ENCODE data around the gene PRKCZ.

Gene PRKCZ

GRCh38 chr1:2190491-2190976 lies 140.3 kb downstream of the PRKCZ start:
- Histone ChIP-seq H3K27me3 (ENCODE audit: control insufficient read depth in 1 of 2, insufficient read depth in 2 of 2, low read length in 2 of 2) (no peaks in the 10 kb centered on the region), H3K9ac (ENCODE audit: low read length in 2 of 2) (peak overlapping the region; percentile 84 to 91), H3K9me3 (ENCODE audit: control insufficient read depth in 2 of 2, low read length in 2 of 2) (no peaks in the 10 kb centered on the region), H3K4me1 (ENCODE audit: control insufficient read depth, insufficient read depth, low read length) (peaks cover 53% of the 10 kb centered on the region), H3K27ac (ENCODE audit: low read length) (peak overlapping the region; percentile 99), H3K36me3 (ENCODE audit: control insufficient read depth in 2 of 2, insufficient read depth in 2 of 2, low read length in 2 of 2) (no peaks in the 10 kb centered on the region), H3K4me3 (ENCODE audit: low read length in 2 of 2) (peak overlapping the region; percentile 73 to 84)

GRCh38 chr1:2192031-2192995 lies 142.1 kb downstream of the PRKCZ start:
- H3K9ac ChIP-seq (ENCODE audit: low read length in 2 of 2): peak overlapping the region; percentile 58 to 74
- peak overlapping the region; percentile 43 to 64 for H3K4me3 ChIP-seq (ENCODE audit: low read length in 2 of 2)
- peak overlapping the region; percentile 99 for H3K27ac ChIP-seq (ENCODE audit: low read length)
- no peaks in the 10 kb centered on the region for H3K27me3 ChIP-seq (ENCODE audit: control insufficient read depth in 1 of 2, insufficient read depth in 2 of 2, low read length in 2 of 2)
- H3K9me3 ChIP-seq (ENCODE audit: control insufficient read depth in 2 of 2, low read length in 2 of 2): no peaks in the 10 kb centered on the region
- H3K36me3 ChIP-seq (ENCODE audit: control insufficient read depth in 2 of 2, insufficient read depth in 2 of 2, low read length in 2 of 2): no peaks in the 10 kb centered on the region
- peaks cover 59% of the 10 kb centered on the region for H3K4me1 ChIP-seq (ENCODE audit: control insufficient read depth, insufficient read depth, low read length)

- Histone ChIP-seq H3K36me3 (ENCODE audit: control insufficient read depth in 2 of 2, insufficient read depth in 2 of 2, low read length in 2 of 2) (no peaks in the 10 kb centered on the region), H3K9me3 (ENCODE audit: control insufficient read depth in 2 of 2, low read length in 2 of 2) (no peaks in the 10 kb centered on the region), H3K27ac (ENCODE audit: low read length) (peak overlapping the region; percentile 99), H3K9ac (ENCODE audit: low read length in 2 of 2) (peak overlapping the region; percentile 57 to 60), H3K4me3 (ENCODE audit: low read length in 2 of 2) (peak overlapping the region; percentile 49 to 68), H3K4me1 (ENCODE audit: control insufficient read depth, insufficient read depth, low read length) (peaks cover 69% of the 10 kb centered on the region), H3K27me3 (ENCODE audit: control insufficient read depth in 1 of 2, insufficient read depth in 2 of 2, low read length in 2 of 2) (no peaks in the 10 kb centered on the region)
Measured at GRCh38 chr1:2193514-2194281, 143.5 kb downstream of the PRKCZ start.

GRCh38 chr1:2194319-2194897 lies 144.2 kb downstream of the PRKCZ start, which contains the start of gene FAAP20:
FAAP20 (minus strand) TSS chr1:2194772; CDS start chr1:2194749, 23 bp downstream.
- Histone ChIP-seq H3K27ac (ENCODE audit: low read length) (peak within 1 kb of the TSS; percentile 99), H3K4me1 (ENCODE audit: control insufficient read depth, insufficient read depth, low read length) (peaks cover 71% of the 10 kb centered on the region), H3K27me3 (ENCODE audit: control insufficient read depth in 1 of 2, insufficient read depth in 2 of 2, low read length in 2 of 2) (no peaks in the 10 kb centered on the region), H3K9me3 (ENCODE audit: control insufficient read depth in 2 of 2, low read length in 2 of 2) (no peaks in the 10 kb centered on the region), H3K4me3 (ENCODE audit: low read length in 2 of 2) (peak within 1 kb of the TSS; percentile 66 to 78), H3K36me3 (ENCODE audit: control insufficient read depth in 2 of 2, insufficient read depth in 2 of 2, low read length in 2 of 2) (no peaks in the 10 kb centered on the region), H3K9ac (ENCODE audit: low read length in 2 of 2) (peak within 1 kb of the TSS; percentile 73 to 77)

- H3K4me1 ChIP-seq (ENCODE audit: control insufficient read depth, insufficient read depth, low read length): peaks cover 73% of the 10 kb centered on the region
Measured at GRCh38 chr1:2194898-2195673, 144.9 kb downstream of the PRKCZ start.

GRCh38 chr1:2195785-2196184 lies 145.6 kb downstream of the PRKCZ start:
- Histone ChIP-seq H3K27me3 (ENCODE audit: control insufficient read depth in 1 of 2, insufficient read depth in 2 of 2, low read length in 2 of 2) (no peaks in the 10 kb centered on the region), H3K9ac (ENCODE audit: low read length in 2 of 2) (peak overlapping the region; percentile 13 to 77), H3K4me1 (ENCODE audit: control insufficient read depth, insufficient read depth, low read length) (peaks cover 73% of the 10 kb centered on the region), H3K27ac (ENCODE audit: low read length) (peak overlapping the region; percentile 92), H3K36me3 (ENCODE audit: control insufficient read depth in 2 of 2, insufficient read depth in 2 of 2, low read length in 2 of 2) (no peaks in the 10 kb centered on the region), H3K4me3 (ENCODE audit: low read length in 2 of 2) (no peak overlapping the region), H3K9me3 (ENCODE audit: control insufficient read depth in 2 of 2, low read length in 2 of 2) (no peaks in the 10 kb centered on the region)

More at GRCh38 chr1:2194898-2195673, 144.9 kb downstream of the PRKCZ start:
- H3K4me3 ChIP-seq (ENCODE audit: low read length in 2 of 2): peak overlapping the region; percentile 66 to 78
- no peaks in the 10 kb centered on the region for H3K36me3 ChIP-seq (ENCODE audit: control insufficient read depth in 2 of 2, insufficient read depth in 2 of 2, low read length in 2 of 2)
- peak overlapping the region; percentile 92 for H3K27ac ChIP-seq (ENCODE audit: low read length)
- H3K27me3 ChIP-seq (ENCODE audit: control insufficient read depth in 1 of 2, insufficient read depth in 2 of 2, low read length in 2 of 2): no peaks in the 10 kb centered on the region
- no peaks in the 10 kb centered on the region for H3K9me3 ChIP-seq (ENCODE audit: control insufficient read depth in 2 of 2, low read length in 2 of 2)
- H3K9ac ChIP-seq (ENCODE audit: low read length in 2 of 2): peak overlapping the region; percentile 73 to 77

GRCh38 chr1:2196901-2197638 lies 146.9 kb downstream of the PRKCZ start:
- no peak overlapping the region for H3K9ac ChIP-seq (ENCODE audit: low read length in 2 of 2)
- no peaks in the 10 kb centered on the region for H3K27me3 ChIP-seq (ENCODE audit: control insufficient read depth in 1 of 2, insufficient read depth in 2 of 2, low read length in 2 of 2)
- H3K27ac ChIP-seq (ENCODE audit: low read length): peak overlapping the region; percentile 24
- no peaks in the 10 kb centered on the region for H3K9me3 ChIP-seq (ENCODE audit: control insufficient read depth in 2 of 2, low read length in 2 of 2)
- no peak overlapping the region for H3K4me3 ChIP-seq (ENCODE audit: low read length in 2 of 2)
- H3K36me3 ChIP-seq (ENCODE audit: control insufficient read depth in 2 of 2, insufficient read depth in 2 of 2, low read length in 2 of 2): no peaks in the 10 kb centered on the region
- H3K4me1 ChIP-seq (ENCODE audit: control insufficient read depth, insufficient read depth, low read length): peaks cover 64% of the 10 kb centered on the region

GRCh38 chr1:2197707-2198165 lies 147.5 kb downstream of the PRKCZ start:
- Histone ChIP-seq H3K36me3 (ENCODE audit: control insufficient read depth in 2 of 2, insufficient read depth in 2 of 2, low read length in 2 of 2) (no peaks in the 10 kb centered on the region), H3K9me3 (ENCODE audit: control insufficient read depth in 2 of 2, low read length in 2 of 2) (no peaks in the 10 kb centered on the region), H3K27ac (ENCODE audit: low read length) (peak overlapping the region; percentile 24), H3K4me3 (ENCODE audit: low read length in 2 of 2) (no peak overlapping the region), H3K4me1 (ENCODE audit: control insufficient read depth, insufficient read depth, low read length) (peaks cover 58% of the 10 kb centered on the region), H3K27me3 (ENCODE audit: control insufficient read depth in 1 of 2, insufficient read depth in 2 of 2, low read length in 2 of 2) (no peaks in the 10 kb centered on the region), H3K9ac (ENCODE audit: low read length in 2 of 2) (no peak overlapping the region)

- no peaks in the 10 kb centered on the region for H3K27me3 ChIP-seq (ENCODE audit: control insufficient read depth in 1 of 2, insufficient read depth in 2 of 2, low read length in 2 of 2)
- peak overlapping the region in 1 of 2 donors; percentile 83 for H3K4me3 ChIP-seq (ENCODE audit: low read length in 2 of 2)
- H3K9me3 ChIP-seq (ENCODE audit: control insufficient read depth in 2 of 2, low read length in 2 of 2): no peaks in the 10 kb centered on the region
- peak overlapping the region; percentile 83 for H3K27ac ChIP-seq (ENCODE audit: low read length)
- peaks cover 55% of the 10 kb centered on the region for H3K4me1 ChIP-seq (ENCODE audit: control insufficient read depth, insufficient read depth, low read length)
- peak overlapping the region; percentile 52 to 55 for H3K9ac ChIP-seq (ENCODE audit: low read length in 2 of 2)
- no peaks in the 10 kb centered on the region for H3K36me3 ChIP-seq (ENCODE audit: control insufficient read depth in 2 of 2, insufficient read depth in 2 of 2, low read length in 2 of 2)
Measured at GRCh38 chr1:2198571-2198970, 148.4 kb downstream of the PRKCZ start.
